DMS 273 (cell line): Measurements from ENCODE around the gene NUDT19.
"Not testable (repeated sequence)": the region's sequence is repeated elsewhere in the genome, so short reads cannot be mapped to it uniquely, and the experiment has no call there.

Experiments
- DNase-seq: peaks from one replicate; lab custom pipeline; 2025; ENCODE audit not compliant: unreplicated experiment; lab: John Stamatoyannopoulos, UW

NUDT19 gene

GRCh38 chr19:32691291-32691951 is at the start of gene NUDT19:
Gene NUDT19, plus strand, starts transcription at chr19:32691821. Its CDS starts 140 bp downstream, at chr19:32691961.
- DNase-seq, result peak; percentile 89

GRCh38 chr19:32642771-32643170 is 48.9 kb upstream of the NUDT19 start:
- DNase-seq, result no peak

GRCh38 chr19:32646556-32646955 is 45.1 kb upstream of the NUDT19 start:
- DNase-seq, result no peak

- no peak for DNase-seq
Measured at GRCh38 chr19:32647361-32647760, 44.3 kb upstream of the NUDT19 start.

GRCh38 chr19:32649751-32650150 is 41.9 kb upstream of the NUDT19 start:
- DNase-seq, result no peak

GRCh38 chr19:32650671-32651070 is 41.0 kb upstream of the NUDT19 start:
- no peak for DNase-seq

GRCh38 chr19:32651729-32652140 is 39.9 kb upstream of the NUDT19 start:
- DNase-seq, result no peak

- not testable (repeated sequence) for DNase-seq
Measured at GRCh38 chr19:32652331-32652730, 39.3 kb upstream of the NUDT19 start.

- DNase-seq, result peak; percentile 27
Measured at GRCh38 chr19:32652894-32653598, 38.6 kb upstream of the NUDT19 start.

- DNase-seq, result no peak
Measured at GRCh38 chr19:32653599-32653915, 38.1 kb upstream of the NUDT19 start.

- not testable (repeated sequence) for DNase-seq
Measured at GRCh38 chr19:32656379-32656778, 35.2 kb upstream of the NUDT19 start.

GRCh38 chr19:32658075-32658474 is 33.5 kb upstream of the NUDT19 start:
- DNase-seq, result no peak

GRCh38 chr19:32658527-32658926 is 33.1 kb upstream of the NUDT19 start:
- DNase-seq, result no peak

GRCh38 chr19:32661318-32661717 is 30.3 kb upstream of the NUDT19 start:
- no peak for DNase-seq

- no peak for DNase-seq
Measured at GRCh38 chr19:32662186-32662585, 29.4 kb upstream of the NUDT19 start.

GRCh38 chr19:32666084-32666483 is 25.5 kb upstream of the NUDT19 start:
- no peak for DNase-seq

GRCh38 chr19:32669310-32669709 is 22.3 kb upstream of the NUDT19 start:
- DNase-seq, result no peak

GRCh38 chr19:32671883-32672593 is 19.6 kb upstream of the NUDT19 start:
- no peak for DNase-seq

- DNase-seq, result no peak
Measured at GRCh38 chr19:32672841-32673240, 18.8 kb upstream of the NUDT19 start.

- no peak for DNase-seq
Measured at GRCh38 chr19:32673573-32673972, 18.0 kb upstream of the NUDT19 start.

- DNase-seq, result peak; percentile 42
Measured at GRCh38 chr19:32674153-32674930, 17.3 kb upstream of the NUDT19 start.
